Stimulated activated CD8-positive, alpha-beta memory T cell treated with anti-CD3 and anti-CD28 coated beads, Interleukin-12 subunit alpha, Interleukin-12 subunit beta, amount 100 ng/mL, for 1 hour (primary cell): ENCODE measurements around the gene CDC123.
"Not testable (repeated sequence)": the region's sequence is repeated elsewhere in the genome, so short reads cannot be mapped to it uniquely, and the experiment has no call there.

Experiments used
- DNase-seq: peaks from one replicate; pipeline ENCODE4 v3.0.0-alpha.2; 2020; ENCODE audit warnings: low read depth

CDC123 gene

DNA sequence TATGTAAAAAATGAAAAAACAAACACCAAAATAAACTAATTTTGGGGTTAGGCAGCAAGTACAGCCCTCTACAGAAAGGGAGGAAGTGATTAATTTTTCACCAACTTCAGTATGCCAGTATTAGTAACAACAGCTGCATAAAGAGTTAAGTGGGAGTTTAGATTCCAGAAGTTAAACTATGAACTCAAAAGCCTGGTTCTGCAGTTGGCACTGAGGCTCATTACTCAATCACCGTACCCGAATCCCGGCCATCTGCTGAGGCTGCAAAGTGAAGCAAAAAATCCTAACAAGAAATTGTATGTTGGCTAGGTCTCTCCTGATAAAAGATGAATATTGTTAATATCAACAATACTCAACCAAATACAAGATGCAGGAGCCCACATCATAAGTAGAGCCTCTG, 4.3 kb upstream of the CDC123 start:
- no peak for DNase-seq

DNA sequence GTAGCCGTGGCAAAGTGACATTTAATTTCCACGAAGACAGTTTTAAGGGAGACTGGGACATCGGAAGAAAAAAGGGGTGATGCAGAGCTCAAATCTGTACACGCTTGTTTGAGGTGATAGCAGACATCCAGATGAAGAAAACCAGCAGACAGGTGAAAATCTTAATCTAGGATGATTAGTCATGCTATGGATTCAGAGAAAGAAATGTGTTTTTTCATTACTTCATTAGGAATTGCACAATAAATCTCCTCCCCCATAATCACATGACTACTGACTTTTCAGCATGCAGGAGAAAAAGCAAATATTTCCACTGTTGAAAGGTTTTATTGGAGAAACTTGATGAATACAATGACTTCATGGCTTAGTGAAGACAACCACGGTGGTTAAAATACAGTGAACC, 2.8 kb upstream of the CDC123 start:
- no peak for DNase-seq

DNA sequence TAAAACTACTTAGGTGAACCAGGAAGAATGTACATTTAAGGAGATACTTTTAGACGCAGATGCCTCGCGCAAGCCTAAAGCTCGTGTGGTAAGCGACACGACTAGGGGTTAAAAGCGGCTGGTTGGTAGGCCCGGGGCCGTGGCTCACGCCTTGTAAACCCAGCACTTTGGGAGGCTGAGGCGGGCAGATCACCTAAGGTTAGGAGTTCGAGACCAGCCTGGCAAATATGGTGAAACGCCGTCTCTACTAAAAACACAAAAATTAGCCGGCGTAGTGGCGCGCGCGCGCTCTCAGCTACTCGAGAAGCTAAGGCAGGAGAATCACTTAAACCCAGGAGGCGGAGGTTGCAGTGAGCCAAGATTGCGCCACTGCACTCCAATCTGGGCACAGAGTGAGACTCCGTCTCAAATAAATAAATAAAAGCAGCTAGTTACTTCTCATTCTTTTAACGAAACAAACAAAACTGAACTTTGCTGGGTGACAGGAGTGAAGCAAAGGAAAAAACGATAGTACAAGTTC, 1.2 kb upstream of the CDC123 start:
- no peak for DNase-seq

DNA sequence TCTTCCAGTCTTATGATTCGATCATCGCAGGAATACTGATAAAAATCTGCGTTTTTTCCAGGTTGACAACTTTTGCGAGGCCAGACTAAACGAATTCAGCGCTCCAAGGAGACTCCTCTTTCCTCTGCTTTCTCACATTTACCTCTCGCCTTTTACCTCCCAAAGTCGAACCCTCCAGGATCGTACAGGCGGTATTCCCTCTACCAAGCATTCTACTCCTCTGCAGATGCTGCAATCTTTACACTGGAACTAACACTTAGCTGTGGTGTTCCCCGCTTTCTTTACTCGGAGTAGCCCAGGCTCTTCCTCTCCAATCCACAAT, 746 bp upstream of the CDC123 start:
- DNase-seq: no peak

DNA sequence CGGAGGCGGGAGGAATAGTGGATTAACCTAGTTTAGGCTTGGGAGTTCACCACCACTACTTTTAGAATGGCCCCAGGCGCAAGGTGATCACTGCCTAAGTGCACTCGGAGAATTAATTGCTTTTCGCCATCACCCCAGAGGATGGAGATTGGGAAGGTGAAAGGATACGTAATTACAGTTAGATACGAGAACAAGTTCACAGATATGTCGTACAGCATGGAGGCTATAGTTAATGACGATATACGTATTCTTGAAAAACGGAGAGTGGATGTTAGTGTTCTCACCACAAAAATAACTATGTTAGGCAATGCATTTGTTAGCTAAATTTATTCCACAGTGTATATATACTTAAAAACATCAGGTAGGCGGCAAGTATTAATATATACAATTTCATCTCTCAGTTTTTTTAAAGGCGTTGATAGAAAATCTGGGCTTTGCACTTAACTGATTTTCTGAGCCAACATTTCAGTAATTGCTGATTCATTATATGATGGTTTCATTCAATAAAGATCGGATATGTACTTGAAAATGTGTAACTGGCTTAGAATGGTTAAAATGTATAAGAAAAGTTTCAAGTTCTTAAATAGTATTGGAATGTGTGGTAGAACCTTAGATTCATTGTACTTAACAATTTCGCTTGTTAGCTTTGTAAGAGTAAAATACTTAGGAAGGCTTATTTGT, 683 bp downstream of the CDC123 start:
- DNase-seq: no peak

DNA sequence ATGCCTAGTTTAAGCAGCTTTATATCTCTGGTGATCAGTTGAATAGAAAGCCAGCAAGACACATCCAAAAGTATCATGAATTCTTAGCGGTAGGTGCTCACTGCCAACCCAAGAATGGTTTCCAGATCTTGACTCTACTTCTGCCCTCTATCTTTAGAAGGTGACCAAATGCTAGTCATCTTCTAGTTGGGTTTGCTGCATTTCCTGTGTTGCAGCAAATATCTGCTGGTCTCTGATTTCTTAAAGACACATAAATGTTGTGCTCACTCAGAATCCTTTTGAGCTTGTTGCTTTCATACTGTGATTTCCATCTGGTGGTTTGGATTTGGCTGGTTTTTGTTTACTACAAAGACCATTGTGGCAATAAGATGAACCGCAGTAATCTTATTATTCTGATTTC, 2.2 kb downstream of the CDC123 start:
- DNase-seq: no peak

DNA sequence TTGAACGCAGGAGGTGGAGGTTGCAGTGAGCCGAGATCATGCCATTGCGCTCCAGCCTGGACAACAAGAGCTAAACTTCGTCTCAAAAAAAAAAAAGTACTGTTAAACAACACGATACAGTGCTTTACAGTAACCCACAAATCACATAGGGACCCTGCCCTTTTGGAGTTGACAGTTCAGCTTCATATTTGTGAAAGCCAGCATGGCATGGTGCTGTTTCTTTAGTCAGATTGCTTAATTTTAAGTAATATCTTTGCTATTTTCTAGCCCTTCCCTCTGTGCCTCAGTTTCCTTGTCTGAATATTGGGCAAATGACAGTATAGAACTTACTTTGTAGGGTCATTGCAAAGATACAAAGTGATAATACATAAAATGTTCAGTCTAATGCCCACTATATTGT, 4.9 kb downstream of the CDC123 start:
- DNase-seq: no peak

DNA sequence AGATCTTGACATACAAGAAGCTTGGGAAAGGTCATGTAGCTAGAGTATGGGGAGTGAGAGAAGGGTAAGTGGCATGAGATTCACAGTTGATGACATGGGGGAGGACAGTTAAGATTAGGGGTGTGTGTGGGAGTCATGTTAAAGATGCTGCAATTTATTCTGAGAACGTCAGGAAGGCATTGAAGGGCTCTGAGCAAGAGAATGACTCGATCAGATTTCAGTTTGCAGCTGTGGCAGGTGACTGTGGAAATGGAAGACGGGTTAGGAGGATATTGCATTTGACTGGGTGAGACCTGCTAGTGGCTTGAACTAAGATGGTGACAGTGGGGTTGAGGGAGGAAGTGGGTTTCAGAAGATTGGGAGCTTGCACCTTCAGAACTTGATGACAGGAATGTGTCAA, 5.6 kb downstream of the CDC123 start:
- no peak for DNase-seq

DNA sequence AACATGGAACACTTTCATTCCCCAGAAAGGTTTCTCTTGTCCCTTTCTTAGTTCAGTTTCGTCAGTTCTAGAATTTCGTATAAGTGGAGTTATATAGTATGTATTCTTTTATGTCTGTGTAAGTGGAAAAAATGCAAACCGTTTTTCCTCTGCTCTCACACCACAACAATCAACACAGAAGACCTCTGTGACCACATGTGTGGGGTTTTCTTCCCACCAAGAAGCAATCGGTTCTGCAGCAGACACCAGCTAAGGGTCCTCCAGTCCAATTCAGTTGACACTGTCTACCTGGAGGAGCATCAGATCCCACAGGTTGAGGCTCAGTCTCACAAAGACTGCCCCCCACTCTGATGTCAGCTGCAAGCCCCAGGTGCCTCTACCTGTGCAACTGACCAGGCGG, 6.2 kb downstream of the CDC123 start:
- no peak for DNase-seq

DNA sequence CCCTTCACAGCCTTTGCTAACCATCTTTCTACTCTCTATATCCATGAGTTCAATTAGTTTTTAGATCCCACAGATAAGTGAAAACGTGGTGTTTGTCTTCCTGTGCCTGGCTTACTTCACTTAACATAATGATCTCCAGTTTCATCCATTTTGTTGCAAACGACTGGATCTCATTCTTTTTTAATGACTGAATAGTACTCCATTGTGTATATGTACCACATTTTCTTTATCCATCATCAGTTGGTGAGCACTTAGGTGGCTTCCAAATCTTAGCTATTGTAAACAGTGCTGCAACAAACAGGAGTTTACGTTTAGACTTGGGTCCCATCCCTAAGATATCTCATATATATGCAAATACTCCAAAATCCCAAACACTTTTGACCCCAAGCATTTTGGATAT, 9.1 kb downstream of the CDC123 start:
- no peak for DNase-seq

DNA sequence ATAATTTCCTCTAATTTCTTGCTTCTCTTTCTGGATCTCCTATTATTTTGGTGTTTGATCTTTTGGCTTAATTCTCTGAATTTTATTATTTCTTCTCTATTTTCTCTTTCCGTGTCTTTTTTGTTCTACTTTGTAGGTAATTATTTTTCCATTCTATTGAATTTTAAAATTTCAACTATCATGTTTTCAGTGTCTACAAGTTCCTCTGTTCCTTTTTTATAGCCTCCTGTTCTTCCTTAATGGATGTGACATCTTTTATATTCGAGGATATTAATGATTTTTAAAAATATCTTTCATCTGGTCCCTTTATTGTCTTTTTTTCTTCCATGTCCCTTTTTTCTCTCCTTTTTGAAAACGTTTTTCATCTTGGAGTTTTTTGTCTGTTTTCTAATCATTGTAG, 11.1 kb downstream of the CDC123 start:
- DNase-seq: no peak

DNA sequence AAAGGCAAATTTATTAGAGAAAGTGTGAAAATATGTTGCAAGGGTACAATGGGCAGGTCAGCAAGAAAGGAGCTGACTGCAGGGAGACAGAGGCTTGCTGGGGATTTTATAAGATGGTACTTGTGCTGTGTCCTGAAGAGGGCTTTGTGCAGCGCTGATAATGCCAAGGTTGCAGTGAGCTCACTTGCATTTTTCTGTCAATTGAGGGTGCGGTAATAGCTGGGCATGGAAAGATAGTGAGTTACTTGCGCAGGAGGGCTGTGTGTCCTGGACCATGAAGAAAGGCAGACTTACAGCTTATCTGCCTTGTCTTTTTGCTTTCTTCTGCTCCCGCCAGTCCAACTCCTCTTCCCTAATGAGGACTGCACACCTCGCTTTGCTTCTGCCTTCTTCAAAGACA, 12.5 kb downstream of the CDC123 start:
- no peak for DNase-seq

DNA sequence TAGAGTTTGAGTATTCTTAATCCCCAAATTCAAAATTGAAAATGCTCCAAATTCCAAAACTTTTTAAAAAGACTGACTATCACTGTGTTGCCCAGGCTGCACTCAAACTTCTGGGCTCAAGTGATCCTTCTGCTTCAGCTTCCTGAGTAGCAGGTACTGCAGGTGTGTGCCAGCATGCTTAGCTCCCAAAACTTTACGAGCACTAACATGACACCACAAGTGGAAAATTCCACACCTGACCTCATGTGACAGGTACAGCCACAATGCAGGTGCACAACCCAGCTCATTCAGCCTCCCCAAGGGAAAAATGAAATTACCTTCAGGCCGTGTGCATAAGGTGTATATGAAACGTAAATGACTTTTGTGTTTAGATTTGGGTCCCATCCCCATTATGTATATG, 16.5 kb downstream of the CDC123 start:
- DNase-seq: no peak

DNA sequence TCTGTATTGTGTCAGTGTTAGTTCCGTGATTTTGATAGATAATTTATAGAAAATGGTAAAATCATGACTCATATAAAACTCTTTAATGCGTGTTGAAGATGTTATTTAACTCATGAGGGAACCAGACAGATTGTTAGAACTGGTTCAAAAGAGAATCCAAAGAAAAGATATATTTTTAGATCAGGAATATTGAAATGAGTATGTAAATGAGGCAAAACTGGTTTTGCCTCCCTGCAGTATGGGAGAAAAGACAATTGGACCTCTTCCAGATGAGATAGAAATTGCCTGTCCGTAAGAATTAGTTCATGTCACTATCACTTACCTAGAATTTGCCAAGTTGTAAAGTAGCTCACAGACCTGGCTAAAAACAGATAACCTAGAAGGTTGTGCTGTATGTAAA, 17.6 kb downstream of the CDC123 start:
- no peak for DNase-seq

DNA sequence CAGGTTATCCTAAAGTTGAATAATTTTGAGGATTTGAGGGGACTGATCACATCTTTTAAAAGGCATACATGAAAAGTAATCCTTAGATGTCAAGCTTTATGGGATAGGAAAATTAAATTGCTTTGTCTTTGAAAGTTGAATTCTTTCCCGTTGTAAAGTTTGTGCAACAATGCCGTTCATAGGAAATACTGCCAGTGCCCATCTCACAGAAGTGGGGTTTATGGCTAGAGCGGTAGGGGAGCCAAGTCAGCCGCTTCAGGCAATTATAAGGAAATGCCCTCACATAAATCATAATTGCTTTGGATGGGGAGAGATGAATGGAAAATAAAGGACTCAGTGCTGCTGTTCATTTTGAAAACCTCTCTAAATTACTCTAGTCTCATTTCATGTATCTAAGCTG, 18.1 kb downstream of the CDC123 start:
- no peak for DNase-seq

DNA sequence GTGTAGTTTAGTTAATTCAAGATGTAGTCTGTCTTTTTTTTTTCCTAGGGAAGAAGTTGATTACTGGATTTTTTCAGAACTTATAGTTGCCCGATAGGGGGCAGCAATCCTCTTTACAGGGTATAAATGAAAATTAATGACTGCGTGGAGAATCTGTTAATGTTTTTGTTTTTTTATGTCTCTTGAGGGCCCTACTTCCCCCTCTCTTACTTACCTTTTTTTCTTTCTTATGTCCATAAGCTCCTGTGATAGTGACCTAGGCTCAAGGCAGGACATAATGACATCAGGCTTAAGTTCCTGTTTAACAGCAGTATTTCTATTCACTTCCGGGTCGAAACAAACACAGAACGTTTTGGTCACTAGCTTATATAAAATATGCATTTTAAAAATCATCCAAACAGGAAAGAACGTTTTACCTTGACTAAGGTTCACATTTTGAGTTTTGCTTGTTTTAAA, 18.8 kb downstream of the CDC123 start:
- no peak for DNase-seq

DNA sequence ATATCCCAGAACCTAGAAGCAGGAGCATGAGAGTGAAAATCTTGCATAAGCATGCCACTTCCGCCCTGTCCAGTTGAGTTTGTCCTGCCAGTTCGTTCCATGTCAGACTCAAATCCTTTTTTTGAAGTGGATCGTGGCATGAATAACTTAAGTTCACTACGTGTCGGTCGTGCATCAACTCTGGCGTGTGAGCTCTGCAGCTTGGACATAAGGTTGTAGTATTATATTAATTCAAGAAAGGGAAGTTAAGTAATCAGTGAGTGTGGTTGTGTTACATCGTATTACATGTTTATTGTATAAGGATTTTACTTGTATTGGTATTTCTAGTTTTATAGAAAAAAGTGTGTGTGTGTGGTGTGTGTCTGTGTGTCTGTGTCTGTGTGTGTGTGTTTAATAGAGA, 23.0 kb downstream of the CDC123 start:
- no peak for DNase-seq

DNA sequence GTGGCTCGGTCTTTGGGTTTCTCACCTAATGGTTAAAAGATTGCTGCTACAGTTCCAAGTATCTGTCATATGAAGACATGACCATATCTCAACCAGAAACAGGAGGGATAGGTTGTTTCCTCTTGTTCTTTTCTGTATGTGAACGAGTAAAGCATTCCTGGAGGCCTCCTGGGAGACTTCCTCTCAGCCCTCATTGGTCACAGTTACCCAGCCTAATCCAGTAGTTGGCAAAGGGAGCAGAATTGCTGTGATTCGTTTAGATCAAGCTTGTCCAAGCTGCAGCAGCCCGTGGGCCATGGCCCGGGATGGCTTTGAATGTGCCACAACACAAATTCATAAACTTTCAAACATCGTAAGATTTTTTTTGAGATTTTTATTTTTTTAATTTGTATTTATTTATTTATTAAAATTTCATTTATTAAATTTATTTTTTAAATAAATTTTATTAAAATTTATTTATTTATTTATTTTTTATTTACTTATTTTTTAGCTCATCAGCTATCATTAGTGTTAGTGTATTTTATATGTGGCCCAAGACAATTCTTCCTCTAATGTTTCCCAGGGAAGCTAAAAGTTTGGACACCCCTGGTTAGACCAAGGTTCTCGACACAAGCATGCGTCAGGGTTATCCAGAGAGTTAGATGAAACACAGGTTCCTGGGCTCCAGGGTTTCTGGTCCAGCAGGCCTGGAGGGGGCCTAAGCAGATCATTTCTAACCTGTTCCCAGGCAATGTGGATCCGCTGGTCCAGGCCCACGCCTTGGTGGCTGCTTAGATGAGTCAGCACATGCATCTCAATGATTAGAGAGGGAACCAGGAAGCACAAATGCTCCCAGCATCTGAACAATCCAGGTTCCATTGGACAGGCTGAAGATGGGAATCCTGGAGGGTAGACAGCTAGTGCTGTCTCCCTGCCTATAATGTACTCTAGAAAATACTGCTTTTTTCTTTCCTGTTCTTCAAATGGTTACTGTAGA, 25.6 kb downstream of the CDC123 start:
- DNase-seq: no peak

DNA sequence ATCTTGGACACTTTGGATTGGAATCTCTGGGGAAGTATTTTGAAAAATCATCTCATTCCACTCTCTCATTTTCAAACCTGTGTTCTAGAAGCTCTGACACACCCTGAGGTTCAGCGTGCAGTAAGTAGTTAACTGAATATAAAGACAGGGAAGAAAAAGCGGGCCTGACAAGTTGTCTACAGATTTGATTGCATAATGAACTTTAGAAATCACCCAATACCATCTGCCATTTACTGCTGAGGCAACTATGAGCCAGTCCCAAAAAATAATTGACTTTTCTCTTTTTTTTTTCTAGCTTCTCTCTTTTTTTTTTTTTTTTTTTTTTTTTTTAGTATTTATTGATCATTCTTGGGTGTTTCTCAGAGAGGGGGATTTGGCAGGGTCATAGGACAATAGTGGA, 29.5 kb downstream of the CDC123 start:
- no peak for DNase-seq

DNA sequence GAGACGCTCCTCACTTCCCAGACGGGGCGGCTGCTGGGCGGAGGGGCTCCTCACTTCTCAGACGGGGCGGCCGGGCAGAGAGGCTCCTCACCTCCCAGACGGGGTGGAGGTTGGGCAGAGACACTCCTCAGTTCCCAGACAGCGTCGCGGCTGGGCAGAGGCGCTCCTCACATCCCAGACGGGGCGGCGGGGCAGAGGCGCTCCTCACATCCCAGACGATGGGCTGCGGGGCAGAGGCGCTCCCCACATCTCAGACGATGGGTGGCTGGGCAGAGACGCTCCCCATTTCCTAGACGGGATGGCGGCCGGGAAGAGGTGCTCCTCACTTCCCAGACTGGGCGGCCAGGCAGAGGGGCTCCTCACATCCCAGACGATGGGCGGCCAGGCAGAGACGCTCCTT, 30.4 kb downstream of the CDC123 start:
- not testable (repeated sequence) for DNase-seq

DNA sequence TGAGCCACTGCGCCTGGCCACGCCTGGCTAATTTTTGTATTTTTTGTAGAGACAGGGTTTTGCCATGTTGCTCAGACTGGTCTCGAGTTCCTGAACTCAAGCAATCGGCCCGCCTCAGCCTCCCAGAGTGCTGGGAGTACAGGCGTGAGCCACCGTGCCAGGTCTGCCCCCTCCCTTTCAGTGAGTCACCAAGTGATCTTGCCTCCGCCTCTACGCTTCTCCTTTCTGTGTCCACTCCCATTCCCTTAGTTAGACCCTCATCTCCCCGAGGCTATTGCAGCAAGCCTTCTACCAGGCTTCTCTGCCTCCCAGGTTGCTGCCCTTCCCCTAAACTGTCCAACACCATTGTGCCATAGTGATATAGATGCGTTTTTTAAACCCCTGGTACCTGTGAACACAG, 32.9 kb downstream of the CDC123 start:
- no peak for DNase-seq

DNA sequence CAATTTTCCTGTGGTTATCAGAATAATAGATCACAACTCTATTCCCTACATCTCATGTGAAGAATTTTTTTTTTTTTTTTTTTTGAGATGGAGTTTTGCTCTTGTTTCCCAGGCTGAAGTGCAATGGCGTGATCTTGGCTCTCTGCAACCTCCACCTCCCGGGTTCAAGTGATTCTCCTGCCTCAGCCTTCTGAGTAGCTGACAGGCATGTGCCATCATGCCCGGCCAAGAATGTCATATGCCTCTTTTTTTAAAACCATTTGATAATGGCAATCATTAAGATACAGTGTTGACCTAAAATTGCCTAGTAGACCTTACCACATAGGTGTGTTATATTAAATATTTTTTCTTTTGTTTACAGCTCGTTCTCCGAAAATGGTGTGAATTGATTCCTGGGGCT, 38.7 kb downstream of the CDC123 start:
- not testable (repeated sequence) for DNase-seq

DNA sequence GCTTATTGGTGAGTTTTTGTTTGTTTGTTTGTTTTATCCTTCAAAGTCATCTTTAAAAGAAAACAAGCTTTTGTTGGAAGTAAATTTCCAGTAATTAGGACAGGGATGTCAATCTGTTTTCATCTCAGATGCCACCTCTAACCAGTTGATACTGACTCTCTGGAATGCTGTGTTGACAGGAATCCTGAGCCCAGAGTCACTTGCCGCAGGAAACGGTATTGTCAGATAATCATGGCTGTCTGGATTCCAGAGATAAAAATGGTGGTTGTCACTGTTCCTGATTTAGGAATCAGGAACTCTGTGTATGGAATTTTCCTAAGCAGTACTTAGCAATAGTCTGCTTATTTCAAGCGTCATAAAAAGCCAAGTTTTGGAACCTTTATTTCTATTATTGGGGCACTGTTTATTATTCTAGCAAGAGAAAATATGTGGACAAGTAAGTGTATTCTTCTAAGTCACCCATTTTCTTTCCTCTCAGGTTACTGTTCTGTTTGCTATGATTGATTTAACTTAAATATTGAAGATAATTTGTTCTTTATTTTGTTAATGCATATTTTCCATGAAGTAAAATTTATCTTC, 39.2 kb downstream of the CDC123 start:
- no peak for DNase-seq
